ENCODE data around the gene MTMR2. TPM values are rescaled to one million over a fixed set of nuclear protein-coding genes. Genes with fewer than 3 reads are reported as not detected.
"Not testable (repeated sequence)": the region's sequence is repeated elsewhere in the genome, so short reads cannot be mapped to it uniquely, and the experiment has no call there.

MTMR2 gene
- polyA plus RNA-seq, 3 donors = 6.8 to 15.6 (median 14.5) TPM

DNA sequence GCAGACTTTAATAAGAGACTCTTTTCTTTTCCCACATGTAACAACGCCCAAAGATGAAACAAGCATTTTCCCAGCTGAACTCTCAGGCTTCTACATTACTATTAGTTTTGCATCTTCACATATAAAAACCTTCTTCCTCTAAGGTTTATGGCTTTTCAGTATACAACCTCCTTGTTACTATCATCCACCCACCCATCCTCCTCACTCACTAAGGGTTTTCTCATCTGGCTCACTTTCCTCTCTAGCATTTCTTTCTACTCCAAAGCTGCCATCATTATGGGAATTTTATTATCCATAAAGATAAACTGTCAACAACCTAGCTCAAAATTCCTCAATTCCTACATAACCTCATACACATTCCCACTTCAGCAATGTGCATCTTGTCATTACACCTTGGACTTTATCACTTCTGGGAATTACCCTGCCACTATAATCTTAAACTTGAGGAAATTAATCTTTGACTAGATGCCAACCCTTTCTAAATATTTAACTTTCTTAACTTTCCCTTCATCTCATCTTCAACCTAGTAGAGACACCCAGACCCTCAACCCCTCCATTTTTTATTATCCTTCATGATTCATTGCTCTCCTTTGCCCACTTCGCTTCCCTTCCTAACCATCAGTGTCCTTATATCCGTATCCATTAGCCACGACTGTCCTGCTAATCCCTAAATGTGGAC is 30.9 kb downstream of the MTMR2 start:
- WGBS, 3 donors = 92 to 96% (median 95%) methylated on average over 4 of the region's 4 CpGs
- H3K27ac ChIP-seq (ENCODE audit: low read depth, low read length) = no peak overlapping the region

DNA sequence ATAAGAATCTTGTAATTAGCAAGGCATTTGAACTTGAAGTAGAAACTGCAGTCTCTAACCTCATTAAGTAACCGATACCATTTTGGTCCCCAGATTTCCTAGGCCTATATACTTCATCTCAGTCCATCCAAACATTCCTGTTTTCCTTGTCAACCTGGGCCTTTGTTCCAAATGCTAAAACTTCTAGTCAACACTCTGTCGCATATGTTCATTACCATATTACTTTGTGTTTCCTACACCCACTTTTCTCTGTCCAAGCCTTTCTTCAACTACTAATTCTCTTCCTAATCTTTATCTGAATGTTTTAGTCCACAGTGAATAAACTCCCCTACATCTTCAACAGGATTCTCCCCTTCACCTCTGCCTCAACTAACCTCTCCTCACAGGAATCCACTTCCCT is 31.4 kb downstream of the MTMR2 start:
- 94 to 99% (median 95%) methylated on average over 2 of the region's 2 CpGs for WGBS, 3 donors
- H3K27ac ChIP-seq (ENCODE audit: low read depth, low read length) = no peak overlapping the region

- 59 to 69% (median 67%) methylated on average over 4 of the region's 4 CpGs for WGBS, 3 donors
- no peak overlapping the region for H3K27ac ChIP-seq (ENCODE audit: low read depth, low read length)
These were observed 32.3 kb downstream of the MTMR2 start for GRCh38 chr11:95891423-95892170.

GRCh38 chr11:95888852-95889251 is 35.1 kb downstream of the MTMR2 start:
- 95 to 98% (median 97%) methylated on average over 4 of the region's 4 CpGs for WGBS, 3 donors
- no peak overlapping the region for H3K27ac ChIP-seq (ENCODE audit: low read depth, low read length)

- H3K27ac ChIP-seq (ENCODE audit: low read depth, low read length) = no peak overlapping the region
These were observed 35.5 kb downstream of the MTMR2 start for GRCh38 chr11:95888439-95888838.

DNA sequence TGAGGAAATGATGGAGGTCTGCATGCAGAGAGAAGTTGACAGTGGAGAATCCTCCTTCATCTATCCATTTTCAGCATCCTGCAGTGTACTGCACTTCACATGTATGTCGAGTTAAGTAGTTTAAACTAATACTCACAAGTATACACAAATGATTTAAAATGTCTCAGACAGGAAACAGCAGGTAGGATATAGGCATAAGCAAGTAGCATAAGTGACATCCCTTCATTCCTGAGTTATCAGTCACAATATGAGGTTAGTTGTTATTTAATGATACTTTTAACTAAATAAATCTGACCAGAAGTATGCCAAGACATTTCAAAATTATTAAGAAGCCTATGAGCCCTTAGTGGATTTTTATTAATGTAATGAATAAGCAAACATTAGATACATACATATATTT is 37.4 kb downstream of the MTMR2 start:
- WGBS, 3 donors = 77 to 89% (median 77%) methylated on average over 1 of the region's 1 CpG
- no peak overlapping the region for H3K27ac ChIP-seq (ENCODE audit: low read depth, low read length)

- WGBS, 3 donors = 96 to 99% (median 96%) methylated on average over 2 of the region's 2 CpGs
- no peak overlapping the region for H3K27ac ChIP-seq (ENCODE audit: low read depth, low read length)
These were observed 39.1 kb downstream of the MTMR2 start for GRCh38 chr11:95884802-95885201.

GRCh38 chr11:95884376-95884775 is 39.5 kb downstream of the MTMR2 start:
- WGBS, 3 donors = 78 to 96% (median 85%) methylated on average over 1 of the region's 1 CpG
- H3K27ac ChIP-seq (ENCODE audit: low read depth, low read length) = no peak overlapping the region

DNA sequence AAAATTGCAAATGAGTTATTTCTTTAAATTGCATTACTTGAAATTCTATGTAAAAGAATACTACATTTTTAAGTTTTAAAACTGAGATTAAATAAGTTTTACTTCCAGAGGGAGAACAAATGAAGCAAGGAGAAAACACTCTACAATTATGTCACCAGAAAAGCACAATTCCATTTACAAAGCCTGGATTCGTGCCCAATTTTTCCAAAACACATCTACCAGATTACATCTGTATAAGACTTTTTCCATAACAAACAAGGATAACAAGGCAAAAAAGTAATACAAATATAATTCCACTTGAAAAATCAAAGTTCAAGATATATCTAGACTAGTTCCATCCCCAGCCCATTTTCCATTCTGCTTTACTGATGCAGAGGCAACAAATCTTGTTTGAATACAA is 40.5 kb downstream of the MTMR2 start:
- WGBS, 3 donors = 58 to 92% (median 72%) methylated on average over 1 of the region's 1 CpG
- H3K27ac ChIP-seq (ENCODE audit: low read depth, low read length) = no peak overlapping the region

DNA sequence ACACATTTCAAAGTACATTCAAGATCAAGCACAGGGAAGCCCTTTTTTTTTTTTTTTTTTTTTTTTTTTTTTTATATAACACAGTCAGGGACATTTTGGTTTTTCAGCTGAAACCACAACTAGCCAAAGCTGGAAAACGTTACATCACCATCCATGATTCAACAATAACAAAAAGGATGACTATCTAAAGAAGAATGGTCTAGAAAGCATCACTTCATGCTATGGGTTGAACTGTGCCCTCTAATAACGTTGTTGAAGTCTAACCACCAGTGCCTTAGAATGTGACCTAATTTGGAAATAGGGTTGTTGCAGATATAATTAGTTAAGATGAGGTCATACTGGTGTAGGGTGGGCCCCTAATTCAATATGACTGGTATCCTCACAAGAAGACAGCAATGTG is 46.6 kb downstream of the MTMR2 start:
- 78 to 98% (median 83%) methylated on average over 2 of the region's 2 CpGs for WGBS, 3 donors
- no peak overlapping the region for H3K27ac ChIP-seq (ENCODE audit: low read depth, low read length)

DNA sequence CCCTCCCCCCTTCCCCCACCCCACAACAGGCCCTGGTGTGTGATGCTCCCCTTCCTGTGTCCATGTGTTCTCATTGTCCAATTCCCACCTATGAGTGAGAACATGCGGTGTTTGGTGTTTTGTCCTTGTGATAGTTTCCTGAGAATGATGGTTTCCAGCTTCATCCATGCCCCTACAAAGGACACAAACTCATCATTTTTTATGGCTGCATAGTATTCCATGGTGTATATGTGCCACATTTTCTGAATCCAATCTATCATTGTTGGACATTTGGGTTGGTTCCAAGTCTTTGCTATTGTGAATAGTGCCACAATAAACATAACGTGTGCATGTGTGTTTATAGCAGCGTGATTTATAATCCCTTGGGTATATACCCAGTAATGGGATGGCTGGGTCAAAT is 53.0 kb downstream of the MTMR2 start:
- not testable (repeated sequence) for H3K27ac ChIP-seq (ENCODE audit: low read depth, low read length)
- 93 to 97% (median 94%) methylated on average over 3 of the region's 3 CpGs for WGBS, 3 donors

- 70 to 88% (median 70%) methylated on average over 6 of the region's 6 CpGs for WGBS, 3 donors
- H3K27ac ChIP-seq (ENCODE audit: low read depth, low read length) = no peak overlapping the region
These were observed 56.8 kb downstream of the MTMR2 start for GRCh38 chr11:95867105-95867504.

DNA sequence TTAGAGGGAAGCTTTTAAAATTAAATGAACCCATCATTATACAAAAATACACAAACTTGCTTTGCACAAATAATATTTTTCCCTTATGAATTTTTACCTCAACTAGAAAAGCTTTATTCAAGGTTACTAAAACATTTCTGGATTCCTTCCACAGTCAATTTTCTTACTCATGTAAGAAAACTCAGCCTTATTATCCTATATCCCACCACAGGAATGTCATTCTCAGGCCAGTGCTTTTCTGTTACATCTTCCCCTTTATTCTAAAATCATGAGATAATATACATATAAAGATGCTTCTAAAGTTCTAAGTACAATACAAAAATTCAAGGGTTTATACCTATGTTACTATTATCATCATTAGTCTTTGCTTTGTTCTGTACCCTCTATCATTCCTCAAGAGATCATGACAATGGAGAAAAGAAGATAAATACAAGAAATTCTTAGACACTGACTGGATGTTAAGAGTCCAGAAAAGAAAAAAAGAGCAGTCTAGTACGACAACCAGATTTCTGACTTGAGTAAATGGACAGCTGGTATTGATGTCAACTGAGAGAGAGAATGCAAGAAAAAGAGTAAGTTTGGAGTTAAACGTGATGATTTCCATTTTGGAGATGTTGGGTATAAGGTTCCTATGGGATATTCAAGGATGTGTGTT is 60.3 kb downstream of the MTMR2 start:
- WGBS, 3 donors = 90 to 92% (median 91%) methylated on average over 2 of the region's 2 CpGs
- H3K27ac ChIP-seq (ENCODE audit: low read depth, low read length) = no peak overlapping the region

DNA sequence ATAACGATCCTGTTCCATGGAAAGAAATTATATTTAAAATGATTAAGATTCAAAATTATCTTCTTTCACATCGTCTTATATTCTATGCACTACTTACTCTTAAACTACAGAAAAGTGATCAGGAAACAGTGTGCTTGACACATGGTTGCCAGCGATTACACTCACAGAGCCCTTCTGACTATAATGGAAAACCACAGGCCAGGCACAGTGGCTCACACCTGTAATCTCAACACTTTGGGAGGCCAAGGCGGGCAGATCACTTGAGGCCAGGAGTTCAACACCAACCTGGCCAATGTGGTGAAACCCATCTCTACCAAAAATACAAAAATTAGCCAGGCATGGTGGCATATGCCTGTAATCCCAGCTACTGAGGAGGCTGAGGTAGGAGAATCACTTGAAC is 63.9 kb downstream of the MTMR2 start:
- 91 to 95% (median 92%) methylated on average over 4 of the region's 4 CpGs for WGBS, 3 donors
- H3K27ac ChIP-seq (ENCODE audit: low read depth, low read length) = not testable (repeated sequence)

GRCh38 chr11:95854362-95854761 is 69.5 kb downstream of the MTMR2 start:
- not testable (repeated sequence) for H3K27ac ChIP-seq (ENCODE audit: low read depth, low read length)
- WGBS, 3 donors = 81 to 89% (median 82%) methylated on average over 5 of the region's 5 CpGs

- no peak overlapping the region for H3K27ac ChIP-seq (ENCODE audit: low read depth, low read length)
- WGBS, 3 donors = 80 to 93% (median 90%) methylated on average over 2 of the region's 2 CpGs
These were observed 70.0 kb downstream of the MTMR2 start for GRCh38 chr11:95853862-95854261.

- no peak overlapping the region for H3K27ac ChIP-seq (ENCODE audit: low read depth, low read length)
These were observed 70.8 kb downstream of the MTMR2 start for GRCh38 chr11:95853138-95853537.

DNA sequence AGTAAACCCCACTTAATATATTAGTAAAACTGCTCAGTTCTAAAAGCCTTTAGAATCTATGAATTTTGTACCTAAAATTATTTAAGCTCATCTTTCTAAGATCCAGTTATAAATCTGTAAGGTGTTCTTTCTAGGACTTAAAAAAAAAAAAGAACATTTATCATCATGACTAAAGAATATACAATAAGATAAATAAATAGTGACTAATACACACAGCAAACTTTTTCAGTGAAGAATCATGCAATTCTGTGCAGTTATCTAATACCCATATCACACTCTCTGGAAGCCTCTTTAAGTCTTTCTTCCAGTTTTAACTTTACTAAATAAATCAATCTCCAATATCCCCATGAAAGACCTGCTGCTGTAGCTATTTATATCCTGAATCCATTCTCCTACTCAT is 73.8 kb downstream of the MTMR2 start:
- H3K27ac ChIP-seq (ENCODE audit: low read depth, low read length) = no peak overlapping the region

- 70 to 75% (median 73%) methylated on average over 6 of the region's 6 CpGs for WGBS, 3 donors
- no peak overlapping the region for H3K27ac ChIP-seq (ENCODE audit: low read depth, low read length)
These were observed 74.7 kb downstream of the MTMR2 start for GRCh38 chr11:95849087-95849825.
